Lower leg skin (tissue), 3 donors: ENCODE data around the gene MINDY2.

ENCODE experiments used
- CTCF ChIP-seq, 3 donors: fragments of 450-650 bp; IDR thresholded peaks; one replicate each; pipeline ENCODE4 v1.5.1; 2016; ENCODE audit warnings: antibody characterized with exemption in 3 of 3, mild to moderate bottlenecking in 3 of 3, moderate library complexity in 2 of 3
- POLR2A ChIP-seq, 2 donors: fragments of 450-650 bp; IDR thresholded peaks; one replicate each; pipeline ENCODE4 v1.6.1; 2016 to 2017; ENCODE audit warnings: antibody characterized with exemption in 2 of 2, mild to moderate bottlenecking in 1 of 2, moderate library complexity in 1 of 2

DNA sequence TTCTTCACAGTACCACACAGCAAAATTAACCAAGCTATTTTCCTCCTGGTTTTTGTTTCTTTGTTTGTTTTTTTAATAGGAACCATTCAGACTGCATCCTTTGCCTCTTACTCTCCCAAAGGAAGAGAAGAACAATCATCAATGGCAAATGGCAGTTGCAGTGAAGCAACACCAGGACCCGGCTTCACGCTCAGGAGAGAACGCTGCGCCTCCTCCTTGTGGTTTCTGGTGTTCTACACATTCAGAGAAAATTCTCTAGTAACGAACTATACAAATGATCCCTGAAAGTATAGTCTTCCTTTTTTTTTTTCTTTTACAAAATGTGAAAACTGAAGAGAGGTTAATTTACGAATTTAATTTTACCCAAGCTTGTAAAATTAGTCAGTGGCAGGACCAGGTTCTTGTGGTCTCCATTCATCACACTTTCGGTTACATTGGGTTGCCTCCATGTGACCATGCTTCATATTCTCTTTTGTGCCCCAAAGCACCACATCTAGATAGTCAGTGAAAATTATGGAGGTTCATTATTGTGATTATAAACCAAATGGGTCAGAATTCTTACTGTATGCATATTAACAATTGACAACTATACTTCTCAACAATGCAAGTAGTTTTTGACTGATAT is 10.6 kb upstream of the MINDY2 start:
- TF ChIP-seq POLR2A (IDR thresholded peaks at IDR 0.05) = no peak
- no peak for TF ChIP-seq CTCF (IDR thresholded peaks at IDR 0.05)
